ENCODE results near the gene GPRIN3. TPM values are rescaled to one million over a fixed set of nuclear protein-coding genes. Genes with fewer than 3 reads are reported as not detected.
"Not testable (repeated sequence)": the region's sequence is repeated elsewhere in the genome, so short reads cannot be mapped to it uniquely, and the experiment has no call there.

The GPRIN3 gene
- total and polyA plus RNA-seq, 8 donors, result 0.84 to 7.6 (median 3.1) TPM

DNA sequence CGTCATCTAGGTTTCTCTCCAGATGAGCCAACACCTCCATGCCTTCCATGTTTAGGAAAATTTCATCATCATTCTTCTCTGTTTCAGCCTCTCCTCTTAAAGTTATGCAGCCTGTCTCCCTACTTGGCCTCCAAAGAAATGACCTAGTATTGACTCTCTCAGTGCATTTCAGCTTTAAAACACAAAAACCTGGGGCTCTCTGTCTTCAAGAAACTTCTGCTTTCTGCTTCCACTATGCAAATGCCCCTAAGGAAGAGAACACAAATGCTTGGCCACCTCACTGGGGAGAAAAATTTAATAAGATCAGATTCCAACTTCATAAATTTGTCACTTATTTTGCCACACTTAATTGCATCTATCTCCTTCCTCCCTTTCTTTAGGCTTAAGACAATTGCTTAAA, 93.3 kb downstream of the GPRIN3 start:
- Histone ChIP-seq H3K36me3 (no peaks in the 10 kb centered on the region), H3K27me3 (no peaks in the 10 kb centered on the region), H3K4me3 (no peak overlapping the region), H3K27ac (no peak overlapping the region), H3K9me3 (no peaks in the 10 kb centered on the region), H3K4me1 (peaks cover 0 to 18% (median 12%) of the 10 kb centered on the region in 3 donors)
- DNase-seq (no peak), FAIRE-seq (no peak), ATAC-seq (no peak)
- intact Hi-C loops (cut with DNase I), result no loop called here
- TF ChIP-seq, protein P1, sequence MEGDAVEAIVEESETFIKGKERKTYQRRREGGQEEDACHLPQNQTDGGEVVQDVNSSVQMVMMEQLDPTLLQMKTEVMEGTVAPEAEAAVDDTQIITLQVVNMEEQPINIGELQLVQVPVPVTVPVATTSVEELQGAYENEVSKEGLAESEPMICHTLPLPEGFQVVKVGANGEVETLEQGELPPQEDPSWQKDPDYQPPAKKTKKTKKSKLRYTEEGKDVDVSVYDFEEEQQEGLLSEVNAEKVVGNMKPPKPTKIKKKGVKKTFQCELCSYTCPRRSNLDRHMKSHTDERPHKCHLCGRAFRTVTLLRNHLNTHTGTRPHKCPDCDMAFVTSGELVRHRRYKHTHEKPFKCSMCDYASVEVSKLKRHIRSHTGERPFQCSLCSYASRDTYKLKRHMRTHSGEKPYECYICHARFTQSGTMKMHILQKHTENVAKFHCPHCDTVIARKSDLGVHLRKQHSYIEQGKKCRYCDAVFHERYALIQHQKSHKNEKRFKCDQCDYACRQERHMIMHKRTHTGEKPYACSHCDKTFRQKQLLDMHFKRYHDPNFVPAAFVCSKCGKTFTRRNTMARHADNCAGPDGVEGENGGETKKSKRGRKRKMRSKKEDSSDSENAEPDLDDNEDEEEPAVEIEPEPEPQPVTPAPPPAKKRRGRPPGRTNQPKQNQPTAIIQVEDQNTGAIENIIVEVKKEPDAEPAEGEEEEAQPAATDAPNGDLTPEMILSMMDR (IDR thresholded peaks at IDR 0.05), result no peak
- 90 to 97% methylated on average over 1 of the region's 1 CpG for WGBS, 2 donors

DNA sequence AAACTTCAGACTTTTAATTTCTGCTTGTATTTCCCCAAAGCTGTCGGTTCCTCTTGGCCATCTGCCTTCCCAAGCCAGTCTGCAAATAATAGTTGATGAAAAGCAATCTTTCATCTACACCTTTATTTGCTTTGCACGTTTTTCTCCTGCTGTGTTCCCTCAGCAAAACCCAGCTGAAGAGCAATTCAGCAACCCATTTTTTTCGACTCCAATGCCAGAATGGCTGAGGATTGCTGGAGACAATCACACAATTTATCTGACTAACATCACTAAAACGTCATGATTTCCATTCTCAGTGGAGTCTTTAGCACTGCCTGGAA, 94.3 kb downstream of the GPRIN3 start:
- no peak for DNase-seq
- Histone ChIP-seq H3K4me1 (peaks cover 0 to 18% (median 4%) of the 10 kb centered on the region in 3 donors), H3K27ac (peak overlapping the region in 2 of 4 donors; percentile 15 to 28), H3K9me3 (no peaks in the 10 kb centered on the region), H3K36me3 (no peaks in the 10 kb centered on the region), H3K27me3 (no peaks in the 10 kb centered on the region), H3K4me3 (no peak overlapping the region)
- TF ChIP-seq, protein P1 (IDR thresholded peaks at IDR 0.05), result no peak
- no peak for FAIRE-seq
- ATAC-seq, result peak; percentile 31 to 75 (median 59)
- WGBS, 2 donors, result 7 to 11% methylated on average over 4 of the region's 4 CpGs
- intact Hi-C loops (cut with DNase I), result no loop called here

- TF ChIP-seq, protein P1 (IDR thresholded peaks at IDR 0.05), result no peak
- no peaks in the 10 kb centered on the region for H3K9me3 ChIP-seq
- ATAC-seq, result peak; percentile 40 to 85 (median 70)
- no peaks in the 10 kb centered on the region for H3K27me3 ChIP-seq
- H3K4me1 ChIP-seq, result peaks cover 0 to 18% (median 4%) of the 10 kb centered on the region in 3 donors
- WGBS, 2 donors, result 74 to 77% methylated on average over 4 of the region's 4 CpGs
- intact Hi-C loops (cut with DNase I), result no loop called here
- DNase-seq, result no peak
- H3K27ac ChIP-seq, result peak overlapping the region in 2 of 4 donors; percentile 15 to 28
- no peak for FAIRE-seq
- no peaks in the 10 kb centered on the region for H3K36me3 ChIP-seq
- H3K4me3 ChIP-seq, result no peak overlapping the region
Observed at GRCh38 chr4:89212666-89213381, 94.8 kb downstream of the GPRIN3 start.

DNA sequence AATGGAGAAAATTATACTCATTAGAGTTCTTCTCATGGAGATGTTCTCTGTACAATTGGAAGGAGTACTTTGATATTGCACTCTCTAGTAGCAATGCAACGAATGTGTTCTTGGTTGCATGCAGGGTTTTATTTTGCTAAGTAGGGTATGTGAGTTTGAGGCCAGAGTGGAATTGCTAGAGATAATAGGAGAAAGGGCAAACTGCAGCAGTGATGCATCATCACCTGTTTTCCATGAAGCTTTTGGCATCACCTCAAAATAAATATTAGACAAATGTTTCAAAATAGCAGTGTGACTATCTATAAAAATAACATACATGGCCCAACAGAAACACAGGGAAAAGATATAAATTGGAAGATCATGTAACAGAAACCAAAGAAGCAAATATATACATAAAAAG, 103.0 kb downstream of the GPRIN3 start:
- Histone ChIP-seq H3K27ac (no peak overlapping the region), H3K36me3 (no peaks in the 10 kb centered on the region), H3K4me3 (no peak overlapping the region), H3K4me1 (peaks cover 6 to 20% (median 12%) of the 10 kb centered on the region in 3 donors), H3K27me3 (no peaks in the 10 kb centered on the region), H3K9me3 (no peaks in the 10 kb centered on the region)
- WGBS, 2 donors, result 55 to 76% methylated on average over 1 of the region's 1 CpG
- ATAC-seq (peak; percentile 43 to 73 (median 60)), DNase-seq (no peak), FAIRE-seq (no peak)
- TF ChIP-seq, protein P1 (IDR thresholded peaks at IDR 0.05), result no peak
- intact Hi-C loops (cut with DNase I), result no loop called here

GRCh38 chr4:89203902-89204301, 103.7 kb downstream of the GPRIN3 start:
- WGBS, 2 donors, result 33 to 37% methylated on average over 3 of the region's 3 CpGs
- no peaks in the 10 kb centered on the region for H3K36me3 ChIP-seq
- peaks cover 6 to 20% (median 12%) of the 10 kb centered on the region in 3 donors for H3K4me1 ChIP-seq
- H3K4me3 ChIP-seq, result no peak overlapping the region
- no peaks in the 10 kb centered on the region for H3K9me3 ChIP-seq
- intact Hi-C loops (cut with DNase I), result no loop called here
- FAIRE-seq (no peak), ATAC-seq (peak; percentile 61 to 84 (median 68)), DNase-seq (no peak)
- no peaks in the 10 kb centered on the region for H3K27me3 ChIP-seq
- TF ChIP-seq, protein P1 (IDR thresholded peaks at IDR 0.05), result no peak
- H3K27ac ChIP-seq, result no peak overlapping the region

- FAIRE-seq; H3K27me3 ChIP-seq; H3K36me3 ChIP-seq; H3K9me3 ChIP-seq; H3K27ac ChIP-seq; H3K4me3 ChIP-seq; DNase-seq; ATAC-seq; intact Hi-C loops (cut with DNase I): not testable (repeated sequence)
- WGBS, 2 donors, result 82 to 86% methylated on average over 1 of the region's 1 CpG
- peaks cover 13 to 38% (median 25%) of the 10 kb centered on the region in 3 donors for H3K4me1 ChIP-seq
Observed at GRCh38 chr4:89199394-89199793, 108.2 kb downstream of the GPRIN3 start.

All from pancreas (tissue), 10 donors.